Omental fat pad (tissue), 4 donors: ENCODE results near the gene UBN2. TPM values are rescaled to one million over a fixed set of nuclear protein-coding genes. Genes with fewer than 3 reads are reported as not detected.

Experiments used
- ATAC-seq: fragments of 150-250 bp; one replicate; pipeline ENCODE4 v1.9.1; 2016; ENCODE audit warnings: mild to moderate bottlenecking, moderate library complexity; ENCODE audit not compliant: low FRiP score
- DNase-seq: peaks from one replicate; pipeline ENCODE4 v3.0.0-alpha.2; 2019; ENCODE audit warnings: low spot score
- total RNA-seq, 4 donors: library from RNA; depleted of rRNA; stranded (reverse); fragments of >200 nt; gene quantifications; one replicate each; pipeline ENCODE4 v1.1.0, GENCODE V29; 2016
- TF ChIP-seq, protein P1 (sequence below), 3 donors: fragments of 450-650 bp; IDR thresholded peaks; one replicate each; pipeline ENCODE4 v1.5.1; 2016 to 2017; ENCODE audit warnings: antibody characterized with exemption in 3 of 3, mild to moderate bottlenecking in 3 of 3, moderate library complexity in 2 of 3

Gene UBN2
- total RNA-seq, 4 donors from 2014 or later: 7.8 to 18.0 (median 9.8) TPM

- DNase-seq (no peak), ATAC-seq (no peak)
- TF ChIP-seq, protein P1, sequence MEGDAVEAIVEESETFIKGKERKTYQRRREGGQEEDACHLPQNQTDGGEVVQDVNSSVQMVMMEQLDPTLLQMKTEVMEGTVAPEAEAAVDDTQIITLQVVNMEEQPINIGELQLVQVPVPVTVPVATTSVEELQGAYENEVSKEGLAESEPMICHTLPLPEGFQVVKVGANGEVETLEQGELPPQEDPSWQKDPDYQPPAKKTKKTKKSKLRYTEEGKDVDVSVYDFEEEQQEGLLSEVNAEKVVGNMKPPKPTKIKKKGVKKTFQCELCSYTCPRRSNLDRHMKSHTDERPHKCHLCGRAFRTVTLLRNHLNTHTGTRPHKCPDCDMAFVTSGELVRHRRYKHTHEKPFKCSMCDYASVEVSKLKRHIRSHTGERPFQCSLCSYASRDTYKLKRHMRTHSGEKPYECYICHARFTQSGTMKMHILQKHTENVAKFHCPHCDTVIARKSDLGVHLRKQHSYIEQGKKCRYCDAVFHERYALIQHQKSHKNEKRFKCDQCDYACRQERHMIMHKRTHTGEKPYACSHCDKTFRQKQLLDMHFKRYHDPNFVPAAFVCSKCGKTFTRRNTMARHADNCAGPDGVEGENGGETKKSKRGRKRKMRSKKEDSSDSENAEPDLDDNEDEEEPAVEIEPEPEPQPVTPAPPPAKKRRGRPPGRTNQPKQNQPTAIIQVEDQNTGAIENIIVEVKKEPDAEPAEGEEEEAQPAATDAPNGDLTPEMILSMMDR (IDR thresholded peaks at IDR 0.05): no peak
Measured at GRCh38 chr7:139294951-139295575, 64.0 kb downstream of the UBN2 start.

GRCh38 chr7:139297795-139298194, 66.8 kb downstream of the UBN2 start:
- ATAC-seq: no peak
- TF ChIP-seq, protein P1 (IDR thresholded peaks at IDR 0.05): no peak
- no peak for DNase-seq

DNA sequence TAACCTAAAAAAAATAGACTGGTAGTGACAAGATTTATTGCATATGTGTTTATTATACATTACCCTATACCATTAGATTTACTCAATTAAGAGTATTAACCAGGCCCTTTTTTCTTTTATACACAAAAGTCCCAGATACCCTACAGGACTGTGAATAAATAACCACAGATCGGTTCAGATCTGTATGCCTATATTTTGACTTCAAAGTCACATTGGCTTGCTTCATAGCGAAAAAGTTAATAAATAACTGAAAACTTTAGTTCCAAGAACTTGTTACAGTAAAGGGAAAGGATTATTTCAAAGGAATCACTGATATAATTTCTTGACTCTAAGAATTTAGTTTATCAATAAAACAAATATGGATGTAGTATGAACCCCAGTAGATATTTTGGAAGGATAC, 68.3 kb downstream of the UBN2 start:
- TF ChIP-seq, protein P1 (IDR thresholded peaks at IDR 0.05): no peak
- DNase-seq (no peak), ATAC-seq (no peak)

DNA sequence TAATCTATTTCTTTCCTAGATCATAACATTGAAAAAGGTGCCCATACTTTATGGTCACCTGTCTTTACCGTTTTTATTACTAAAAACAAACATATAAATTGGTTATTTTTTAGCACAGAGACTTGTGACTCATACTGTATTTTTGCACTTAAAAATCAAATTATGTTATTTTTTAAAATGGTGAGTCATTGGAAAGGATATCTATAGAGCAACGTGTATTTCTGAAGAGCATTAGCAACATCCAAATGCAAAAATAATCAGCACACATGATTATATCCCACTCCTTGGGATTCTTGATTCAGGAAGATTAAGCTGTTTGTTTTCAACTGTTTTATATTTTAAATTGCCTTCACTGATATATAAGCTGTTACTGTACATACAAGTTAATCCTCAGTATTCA, 69.4 kb downstream of the UBN2 start:
- no peak for ATAC-seq

GRCh38 chr7:139304517-139304916, 73.5 kb downstream of the UBN2 start:
- ATAC-seq (no peak), DNase-seq (no peak)
- TF ChIP-seq, protein P1 (IDR thresholded peaks at IDR 0.05): no peak

More for the DNA sequence above, 69.4 kb downstream of the UBN2 start:
- DNase-seq: no peak
- TF ChIP-seq, protein P1 (IDR thresholded peaks at IDR 0.05): no peak

GRCh38 chr7:139317939-139318505, 87.0 kb downstream of the UBN2 start:
- TF ChIP-seq, protein P1 (IDR thresholded peaks at IDR 0.05): no peak
- no peak for ATAC-seq
- no peak for DNase-seq
